ACC112 (cell line): ENCODE measurements around the gene ZNF804A.

Source experiments
- H2AFZ ChIP-seq: fragments of 200-600 bp; sonication (generic); one replicate; pipeline ENCODE4 v1.6.0; 2017; ENCODE audit warnings: antibody characterized with exemption, low read length; ENCODE audit not compliant: unreplicated experiment
- H3K27ac ChIP-seq: fragments of 200-600 bp; sonication (generic); 2 replicates; pipeline ENCODE4 v1.5.1; 2014; ENCODE audit warnings: low read depth, mild to moderate bottlenecking, antibody characterized with exemption, low read length, moderate library complexity
- H3K27me3 ChIP-seq: fragments of 200-600 bp; sonication (generic); 2 replicates; pipeline ENCODE4 v1.6.1; 2014; ENCODE audit warnings: mild to moderate bottlenecking, antibody characterized with exemption, low read length, moderate library complexity, mixed read lengths; ENCODE audit not compliant: insufficient read depth
- H3K36me3 ChIP-seq: fragments of 200-600 bp; sonication (generic); 2 replicates; pipeline ENCODE4 v1.6.1; 2016; ENCODE audit warnings: mild to moderate bottlenecking, antibody characterized with exemption, low read length, moderate library complexity, mixed read lengths; ENCODE audit not compliant: insufficient read depth
- H3K4me1 ChIP-seq: fragments of 200-600 bp; sonication (generic); one replicate; pipeline ENCODE4 v1.6.1; 2016; ENCODE audit warnings: low read length, mixed read lengths; ENCODE audit not compliant: insufficient read depth, unreplicated experiment, control insufficient read depth
- H3K4me3 ChIP-seq: fragments of 200-600 bp; sonication (generic); 2 replicates; pipeline ENCODE4 v1.5.1; 2014; ENCODE audit warnings: mild to moderate bottlenecking, low read depth, low read length
- H3K79me2 ChIP-seq: fragments of 200-600 bp; sonication (generic); one replicate; pipeline ENCODE4 v1.6.0; 2016; ENCODE audit warnings: low read length; ENCODE audit not compliant: control insufficient read depth, unreplicated experiment, insufficient read depth

ZNF804A gene

DNA sequence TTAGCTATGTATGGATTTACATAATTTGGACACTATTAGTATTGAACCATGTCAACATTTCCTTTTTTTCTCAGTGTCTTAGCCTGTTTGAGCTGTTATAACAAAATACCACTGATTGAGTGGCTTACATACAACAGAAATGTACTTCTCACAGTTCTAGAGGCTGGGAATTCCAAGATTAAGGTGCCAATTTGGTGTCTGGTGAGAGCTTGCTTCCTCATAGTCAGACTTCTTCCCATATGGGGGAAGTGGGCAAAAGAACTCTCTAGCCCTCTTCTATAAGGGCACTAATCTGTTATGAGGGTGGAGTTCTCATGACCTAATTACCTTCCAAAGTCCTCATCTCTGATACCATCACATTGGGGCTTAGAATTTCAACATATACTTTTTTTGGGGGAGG, 12.6 kb downstream of the ZNF804A start:
- Histone ChIP-seq H3K4me1 (no peaks in the 10 kb centered on the region), H3K4me3 (no peak overlapping the region), H3K27ac (no peak overlapping the region), H3K79me2 (no peaks in the 10 kb centered on the region), H3K27me3 (no peaks in the 10 kb centered on the region), H3K36me3 (no peaks in the 10 kb centered on the region), H2AFZ (no peak overlapping the region)

DNA sequence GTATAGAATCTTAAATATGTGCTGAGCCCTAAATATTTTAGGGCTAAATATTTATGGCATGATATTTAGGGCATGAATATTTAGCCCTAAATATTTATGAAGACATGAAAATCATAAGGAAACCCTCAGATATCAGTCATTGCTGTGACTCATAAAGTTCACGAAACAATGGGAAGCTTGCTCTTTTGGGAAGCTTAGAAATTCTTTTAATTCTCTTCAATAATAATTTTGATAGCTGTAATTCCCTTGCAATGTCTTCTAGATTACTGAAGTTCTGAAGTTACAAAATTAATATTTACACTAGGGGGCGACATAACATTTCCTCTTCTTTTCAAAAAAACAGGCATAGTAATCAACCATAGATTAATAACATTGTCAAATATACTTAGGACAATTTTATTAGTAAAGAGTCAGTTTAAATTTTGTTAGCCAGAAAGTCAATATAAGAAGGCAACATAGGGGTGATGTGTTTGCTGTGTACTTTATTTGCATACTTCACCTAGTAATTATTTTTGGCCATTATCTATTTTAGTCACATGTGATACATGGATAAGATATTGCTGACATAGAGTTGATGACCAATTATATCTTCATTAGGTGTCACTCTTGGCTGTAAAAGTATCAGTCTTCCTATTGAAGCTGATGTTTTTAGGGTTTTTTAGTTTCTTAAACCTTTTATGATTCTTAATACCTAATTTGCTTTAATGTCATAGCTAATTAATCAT, 13.2 kb downstream of the ZNF804A start:
- H3K4me3 ChIP-seq: no peak overlapping the region
- H3K27me3 ChIP-seq: no peaks in the 10 kb centered on the region
- no peaks in the 10 kb centered on the region for H3K4me1 ChIP-seq
- H3K27ac ChIP-seq: no peak overlapping the region
- no peaks in the 10 kb centered on the region for H3K79me2 ChIP-seq
- H3K36me3 ChIP-seq: no peaks in the 10 kb centered on the region
- no peak overlapping the region for H2AFZ ChIP-seq

DNA sequence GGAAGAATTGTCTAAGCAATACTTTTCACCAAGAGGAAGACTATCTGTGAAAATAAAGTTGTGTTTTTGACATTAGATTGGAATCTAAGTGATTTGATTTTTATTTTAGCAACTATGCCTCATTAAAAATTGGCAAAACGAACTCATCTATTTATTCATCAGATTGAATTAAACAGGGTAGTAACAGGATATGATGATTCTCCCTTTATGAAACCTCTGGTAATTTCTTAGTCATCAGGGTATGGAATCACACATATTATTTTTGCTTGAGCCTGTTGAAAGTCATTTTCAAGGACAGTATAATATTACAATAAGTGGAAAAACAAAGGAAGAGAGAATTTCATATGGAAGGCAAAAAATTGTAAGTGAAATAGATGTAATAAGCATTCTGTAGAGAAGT, 22.0 kb downstream of the ZNF804A start:
- H3K4me1 ChIP-seq: no peaks in the 10 kb centered on the region
- H2AFZ ChIP-seq: no peak overlapping the region
- H3K36me3 ChIP-seq: no peaks in the 10 kb centered on the region
- H3K79me2 ChIP-seq: no peaks in the 10 kb centered on the region
- no peak overlapping the region for H3K4me3 ChIP-seq
- H3K27me3 ChIP-seq: no peaks in the 10 kb centered on the region
- no peak overlapping the region for H3K27ac ChIP-seq

DNA sequence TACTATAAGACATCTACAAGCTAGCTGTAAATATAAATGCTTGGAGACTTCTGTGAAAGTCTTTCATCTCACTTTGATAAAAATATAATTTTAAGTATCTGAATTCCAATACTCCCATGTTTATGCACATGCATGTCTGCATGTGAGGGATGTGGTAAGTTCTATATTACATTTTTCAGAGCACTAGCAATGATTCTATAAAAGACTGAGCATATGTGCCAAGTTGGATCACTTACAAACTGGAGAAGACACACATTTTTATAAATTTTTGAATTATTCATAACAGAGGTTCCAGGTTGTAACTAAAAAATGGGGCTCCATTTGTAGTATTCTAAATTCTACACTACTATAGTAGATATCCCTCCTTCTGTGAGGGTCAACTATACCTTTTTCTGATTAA, 26.0 kb downstream of the ZNF804A start:
- H3K27ac ChIP-seq: no peak overlapping the region

DNA sequence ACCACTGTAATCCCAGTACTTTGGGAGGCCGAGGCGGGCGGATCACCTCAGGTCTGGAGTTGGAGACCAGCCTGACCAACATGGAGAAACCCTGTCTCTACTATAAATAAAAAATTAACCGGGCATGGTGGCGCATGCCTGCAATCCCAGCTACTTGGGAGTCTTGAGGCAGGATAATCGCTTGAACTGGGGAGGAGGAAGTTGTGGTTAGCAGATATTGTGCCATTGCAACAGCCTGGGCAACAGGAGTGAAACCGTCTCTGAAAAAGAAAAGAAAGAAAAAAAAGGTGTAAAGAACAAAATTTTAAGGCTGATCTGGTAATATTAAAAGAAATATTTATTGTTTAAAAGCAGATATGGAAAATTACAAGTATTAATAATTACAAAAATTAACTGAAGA, 29.7 kb downstream of the ZNF804A start:
- Histone ChIP-seq H3K4me1 (no peaks in the 10 kb centered on the region), H3K79me2 (no peaks in the 10 kb centered on the region), H3K4me3 (no peak overlapping the region), H3K36me3 (no peaks in the 10 kb centered on the region), H3K27me3 (no peaks in the 10 kb centered on the region), H3K27ac (no peak overlapping the region), H2AFZ (no peak overlapping the region)

More for the DNA sequence above, 26.0 kb downstream of the ZNF804A start:
- no peak overlapping the region for H3K4me3 ChIP-seq
- no peaks in the 10 kb centered on the region for H3K36me3 ChIP-seq
- no peaks in the 10 kb centered on the region for H3K79me2 ChIP-seq
- H3K4me1 ChIP-seq: no peaks in the 10 kb centered on the region
- H2AFZ ChIP-seq: no peak overlapping the region
- H3K27me3 ChIP-seq: no peaks in the 10 kb centered on the region

DNA sequence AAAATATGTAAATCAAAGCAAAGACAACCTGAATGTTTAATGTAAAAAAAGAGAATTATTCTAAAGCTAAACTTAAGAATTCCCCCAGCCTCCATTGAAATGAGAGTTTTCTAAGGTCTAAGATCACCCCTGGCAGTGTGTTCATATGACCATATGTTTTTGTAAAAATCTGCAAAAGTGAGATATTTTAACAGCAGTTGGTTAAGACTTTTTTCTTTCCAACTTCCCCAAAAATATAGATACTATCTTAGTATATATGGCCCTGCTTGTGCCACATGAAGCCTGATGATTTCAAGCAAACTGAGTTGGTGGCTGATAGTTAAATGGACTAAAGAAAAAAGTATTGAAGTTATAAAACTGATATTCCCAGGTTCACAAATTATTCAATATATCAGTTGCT, 35.4 kb downstream of the ZNF804A start:
- Histone ChIP-seq H3K4me1 (no peaks in the 10 kb centered on the region), H3K36me3 (no peaks in the 10 kb centered on the region), H3K27ac (no peak overlapping the region), H3K27me3 (no peaks in the 10 kb centered on the region), H3K79me2 (no peaks in the 10 kb centered on the region), H3K4me3 (no peak overlapping the region), H2AFZ (no peak overlapping the region)

DNA sequence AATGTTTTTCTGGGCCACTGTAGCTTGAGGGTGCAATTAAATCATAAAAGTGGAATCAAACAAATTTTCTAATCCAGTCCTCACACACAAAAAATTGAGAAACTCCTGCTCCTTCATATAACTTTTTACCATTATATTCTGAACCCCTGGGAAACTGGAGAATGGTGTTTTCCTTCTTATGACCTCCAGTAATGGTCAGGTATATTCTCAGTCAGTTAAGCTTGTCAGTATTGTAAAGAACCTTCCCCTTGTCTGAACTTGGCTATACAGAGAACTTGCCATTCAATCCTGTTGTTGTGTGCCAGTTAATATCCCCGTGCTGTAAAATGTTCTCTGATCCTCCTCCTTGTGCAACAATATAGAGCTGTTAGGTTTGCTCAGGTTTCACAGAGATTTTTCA, 39.5 kb downstream of the ZNF804A start:
- H3K36me3 ChIP-seq: no peaks in the 10 kb centered on the region
- no peaks in the 10 kb centered on the region for H3K27me3 ChIP-seq
- no peaks in the 10 kb centered on the region for H3K4me1 ChIP-seq
- H3K27ac ChIP-seq: no peak overlapping the region
- no peak overlapping the region for H2AFZ ChIP-seq
- no peaks in the 10 kb centered on the region for H3K79me2 ChIP-seq
- no peak overlapping the region for H3K4me3 ChIP-seq

DNA sequence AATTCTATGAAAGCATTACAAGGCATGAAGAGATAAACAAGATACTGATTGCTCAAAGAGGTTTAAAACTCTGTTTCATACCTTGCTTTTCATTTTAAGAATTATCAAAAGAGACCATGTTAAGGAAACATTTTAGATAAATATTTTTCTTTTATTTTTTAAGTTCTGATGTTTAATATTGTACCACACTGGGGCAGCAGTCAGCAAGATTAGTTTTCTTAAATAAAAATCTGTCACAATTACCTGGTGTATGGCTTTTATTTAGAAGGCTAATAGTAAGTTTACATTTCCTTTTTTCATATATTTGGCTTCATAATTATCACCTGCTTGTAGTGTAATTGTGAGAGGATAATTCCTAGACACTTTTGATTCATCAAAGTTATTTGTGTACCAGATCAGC, 46.4 kb downstream of the ZNF804A start:
- Histone ChIP-seq H3K4me3 (no peak overlapping the region), H3K4me1 (no peaks in the 10 kb centered on the region), H3K36me3 (no peaks in the 10 kb centered on the region), H2AFZ (no peak overlapping the region), H3K27ac (no peak overlapping the region), H3K27me3 (no peaks in the 10 kb centered on the region), H3K79me2 (no peaks in the 10 kb centered on the region)

DNA sequence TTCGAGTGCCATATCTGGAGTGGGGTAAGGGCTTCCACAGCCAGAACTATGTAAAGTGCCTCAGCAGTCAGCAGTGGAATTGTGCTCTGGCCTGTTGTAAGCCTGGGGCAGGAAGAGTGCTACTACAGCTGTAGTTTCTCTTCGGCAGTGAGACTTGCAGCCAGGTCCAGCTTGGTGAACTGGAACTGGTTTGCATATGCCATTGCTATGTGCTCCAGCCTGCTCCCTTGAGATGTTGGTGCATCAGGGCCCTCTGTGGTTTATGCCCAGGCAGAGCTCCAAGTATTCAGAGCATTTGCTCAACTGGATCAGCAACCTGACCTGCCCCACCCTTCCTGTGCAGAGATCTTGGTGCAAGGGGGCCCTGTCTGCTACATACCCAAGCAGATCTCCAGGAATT, 47.8 kb downstream of the ZNF804A start:
- H3K4me1 ChIP-seq: no peaks in the 10 kb centered on the region
- H3K79me2 ChIP-seq: no peaks in the 10 kb centered on the region
- no peaks in the 10 kb centered on the region for H3K36me3 ChIP-seq
- H3K4me3 ChIP-seq: no peak overlapping the region
- no peaks in the 10 kb centered on the region for H3K27me3 ChIP-seq
- H3K27ac ChIP-seq: no peak overlapping the region
- no peak overlapping the region for H2AFZ ChIP-seq

DNA sequence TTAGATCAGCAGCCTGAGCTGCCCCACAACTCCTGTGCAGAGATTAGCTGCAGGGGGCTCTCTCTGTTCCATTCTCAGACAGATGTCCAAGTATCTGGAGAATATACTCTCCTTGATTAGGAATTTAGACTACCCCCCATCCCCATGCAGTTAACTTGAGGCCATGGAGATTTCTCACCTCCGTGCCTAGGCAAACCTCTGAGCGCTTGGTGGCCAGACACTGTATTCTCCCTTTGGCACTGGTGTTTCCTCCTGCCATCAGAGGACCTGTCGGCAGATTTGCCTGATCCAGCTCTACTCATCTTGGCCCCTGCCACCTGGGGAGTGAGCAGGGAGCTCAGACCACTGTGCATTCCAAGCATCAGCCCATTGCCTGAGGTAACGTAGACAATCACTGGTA, 48.3 kb downstream of the ZNF804A start:
- Histone ChIP-seq H3K36me3 (no peaks in the 10 kb centered on the region), H3K4me1 (no peaks in the 10 kb centered on the region), H3K27me3 (no peaks in the 10 kb centered on the region), H3K4me3 (no peak overlapping the region), H3K79me2 (no peaks in the 10 kb centered on the region), H2AFZ (no peak overlapping the region), H3K27ac (no peak overlapping the region)

DNA sequence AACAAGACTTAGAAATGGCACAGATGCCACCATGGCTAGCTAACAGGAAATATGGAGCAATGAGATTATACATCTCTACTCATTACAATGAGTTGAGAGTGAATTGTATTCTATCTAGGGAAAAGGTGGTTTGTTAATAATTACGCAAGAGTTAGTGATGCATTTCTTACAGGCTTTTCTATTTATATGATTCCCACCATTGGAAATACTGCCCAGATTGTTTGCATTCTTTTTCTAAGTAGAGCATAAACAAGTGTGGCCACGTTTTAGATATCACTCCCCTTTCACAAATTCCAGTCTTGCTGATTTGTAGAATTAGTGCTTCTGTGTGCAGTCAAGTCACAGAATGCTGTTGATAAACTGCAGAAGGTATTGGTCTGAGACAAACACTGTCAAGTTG, 56.6 kb downstream of the ZNF804A start:
- H3K27me3 ChIP-seq: no peaks in the 10 kb centered on the region
- no peak overlapping the region for H3K4me3 ChIP-seq
- no peak overlapping the region for H2AFZ ChIP-seq
- H3K79me2 ChIP-seq: no peaks in the 10 kb centered on the region
- H3K4me1 ChIP-seq: no peaks in the 10 kb centered on the region
- no peaks in the 10 kb centered on the region for H3K36me3 ChIP-seq
- no peak overlapping the region for H3K27ac ChIP-seq
